Suppressor macrophage treated with lipopolysaccharide for 4 hours (primary cell): Measurements from ENCODE around the gene RAB11FIP4.

ENCODE experiments used
- DNase-seq: peaks from one replicate; pipeline ENCODE4 v3.0.0-alpha.2; 2020

Gene RAB11FIP4

DNA sequence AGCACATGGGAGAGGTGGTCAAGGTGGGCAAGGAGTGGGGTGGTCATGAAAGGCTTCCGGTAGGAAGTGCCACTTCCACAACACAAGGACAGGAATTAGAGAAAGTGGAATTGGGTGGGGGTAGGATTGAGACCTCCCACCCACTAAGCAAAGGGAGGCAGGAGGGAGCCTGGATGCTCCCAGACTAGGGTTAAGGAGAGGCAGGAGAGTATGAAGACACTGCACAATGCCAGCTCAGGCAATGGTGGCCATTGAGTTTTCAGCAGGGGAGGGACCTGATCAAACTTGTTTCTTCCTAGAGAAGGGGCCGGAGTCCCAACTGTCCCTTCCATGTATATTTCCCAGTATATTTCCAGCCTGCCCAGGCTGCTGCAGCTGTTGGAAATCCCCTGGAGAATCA lies 3.1 kb upstream of the RAB11FIP4 start:
- no peak for DNase-seq

DNA sequence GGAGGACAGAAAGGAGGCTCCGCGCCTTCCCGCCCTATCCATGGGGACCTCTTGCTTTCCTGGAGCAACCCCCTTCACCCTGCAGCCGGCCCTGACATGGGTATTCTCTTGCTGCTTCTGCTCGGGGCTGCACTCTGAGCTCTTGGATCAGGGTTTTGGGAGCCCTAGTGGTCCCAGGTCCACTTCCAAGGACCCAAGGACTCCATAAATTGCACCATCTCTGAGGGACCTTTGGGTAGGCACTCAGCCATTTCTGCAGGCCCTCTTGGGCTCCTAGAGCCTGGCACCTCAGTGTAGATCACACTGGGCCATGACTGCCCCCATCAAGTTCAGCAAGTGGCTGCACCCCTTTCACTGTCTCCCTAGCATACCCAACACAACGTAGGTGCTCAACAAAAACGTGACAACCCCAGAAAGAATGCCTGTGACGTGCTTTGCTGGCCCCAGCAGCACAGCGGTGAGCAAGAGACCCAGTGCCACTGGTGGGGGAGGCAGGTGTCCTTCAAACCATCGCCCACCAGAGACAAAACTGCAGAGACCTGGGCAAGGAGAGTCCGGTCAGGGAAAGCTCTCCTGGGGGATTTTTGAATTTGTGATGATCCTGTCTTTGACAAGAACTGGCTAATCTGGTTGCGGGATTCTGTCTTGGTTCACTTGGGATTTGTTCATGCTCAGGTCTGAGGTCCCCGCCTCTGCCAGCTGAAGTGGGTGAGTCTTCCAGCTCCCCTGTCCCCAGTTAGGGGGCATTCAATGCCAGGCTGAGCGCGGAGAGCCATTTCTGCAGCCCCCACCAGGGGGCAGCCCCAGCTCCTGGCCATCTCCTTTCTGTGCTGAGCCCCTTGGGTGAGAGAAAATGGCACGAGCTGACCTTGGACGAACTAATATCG lies 2.5 kb upstream of the RAB11FIP4 start:
- peak; percentile 37 for DNase-seq

DNA sequence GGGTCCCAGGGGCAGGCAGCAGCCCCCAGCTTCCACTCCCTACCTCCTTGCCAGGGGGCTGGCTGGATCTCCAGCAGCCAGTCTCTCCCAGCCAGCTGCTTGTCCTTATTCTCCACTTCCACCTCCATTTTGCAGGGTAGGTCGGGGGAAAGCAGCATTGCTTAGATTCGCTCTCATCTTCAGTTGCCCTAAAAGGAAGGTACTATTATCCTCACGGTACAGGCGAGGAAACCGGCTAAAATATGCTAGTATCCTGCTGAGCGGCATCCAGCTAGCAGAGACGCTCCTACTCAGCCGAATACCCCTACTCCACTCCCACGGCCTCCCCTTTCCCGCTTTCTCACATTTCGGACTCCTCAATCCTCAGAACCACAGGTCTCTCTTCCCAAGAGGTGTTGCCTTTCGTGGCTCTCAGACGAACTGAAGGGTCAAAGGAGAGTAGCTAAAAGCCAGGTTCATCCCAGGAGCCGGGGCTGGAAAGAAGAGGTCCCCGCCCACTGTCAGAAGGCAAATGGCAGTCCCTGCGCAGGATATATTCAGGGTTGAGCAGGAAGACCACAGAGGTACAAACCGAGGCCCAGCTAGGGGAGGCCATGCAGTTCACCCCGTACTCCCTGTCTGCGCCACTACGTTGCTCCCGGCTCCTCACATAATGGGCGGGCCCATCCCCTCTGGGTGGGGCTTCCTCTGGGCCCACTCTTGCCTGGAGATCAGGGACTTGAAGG lies 1.7 kb upstream of the RAB11FIP4 start:
- DNase-seq = no peak

DNA sequence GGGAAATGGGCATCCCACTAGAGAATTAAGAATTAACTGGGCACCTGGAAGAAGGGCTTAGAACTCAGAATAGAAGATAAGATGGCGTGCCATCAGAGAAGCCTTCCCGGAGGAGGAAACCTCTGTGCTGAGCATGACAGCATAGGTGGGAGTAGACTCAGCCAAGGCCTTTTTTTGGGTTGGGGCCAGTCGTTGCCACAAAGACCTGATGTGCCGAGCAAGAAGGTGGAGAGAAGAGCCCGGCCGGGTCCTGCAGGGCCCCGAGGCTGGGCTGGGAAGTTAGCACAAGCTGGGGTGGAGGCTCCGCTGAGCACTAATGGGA lies 1.1 kb upstream of the RAB11FIP4 start:
- DNase-seq = no peak

DNA sequence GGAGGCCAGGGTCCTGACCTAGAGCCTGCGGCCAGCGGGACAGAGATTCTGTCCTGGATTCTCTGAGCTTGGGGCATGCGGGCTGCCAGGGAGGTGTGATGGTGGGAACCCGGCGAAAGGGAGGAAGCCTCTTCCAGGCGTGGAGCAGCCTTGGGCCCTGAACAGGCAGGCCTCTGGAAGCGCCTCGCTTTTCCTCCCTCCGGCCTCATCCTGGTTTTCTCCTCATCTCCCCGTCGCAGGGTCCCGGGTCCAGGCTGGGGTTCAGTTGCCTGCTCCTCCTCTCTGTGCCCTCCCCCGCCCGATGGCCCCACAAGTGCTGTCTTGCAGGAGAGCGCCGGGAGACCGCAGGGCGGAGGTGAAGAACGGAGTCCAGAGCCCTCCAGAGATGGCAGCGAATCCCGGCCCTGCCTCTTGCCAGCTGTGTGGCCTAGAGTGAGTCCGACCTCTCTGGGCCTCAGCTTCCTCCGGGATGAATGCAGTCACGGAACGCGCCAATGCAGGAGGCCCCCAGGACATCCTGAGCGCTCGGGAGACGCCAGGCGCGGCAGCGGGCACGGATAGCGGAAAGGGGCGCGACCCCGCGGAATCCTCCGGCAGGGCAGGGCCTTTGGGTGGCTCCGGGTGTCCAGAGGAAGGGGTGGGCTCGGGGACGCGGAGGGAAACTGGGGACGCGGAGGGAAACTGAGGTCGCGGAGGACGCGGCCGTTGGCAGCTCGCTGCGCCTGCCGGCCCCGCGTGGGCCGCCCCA lies 553 bp upstream of the RAB11FIP4 start:
- DNase-seq = no peak

DNA sequence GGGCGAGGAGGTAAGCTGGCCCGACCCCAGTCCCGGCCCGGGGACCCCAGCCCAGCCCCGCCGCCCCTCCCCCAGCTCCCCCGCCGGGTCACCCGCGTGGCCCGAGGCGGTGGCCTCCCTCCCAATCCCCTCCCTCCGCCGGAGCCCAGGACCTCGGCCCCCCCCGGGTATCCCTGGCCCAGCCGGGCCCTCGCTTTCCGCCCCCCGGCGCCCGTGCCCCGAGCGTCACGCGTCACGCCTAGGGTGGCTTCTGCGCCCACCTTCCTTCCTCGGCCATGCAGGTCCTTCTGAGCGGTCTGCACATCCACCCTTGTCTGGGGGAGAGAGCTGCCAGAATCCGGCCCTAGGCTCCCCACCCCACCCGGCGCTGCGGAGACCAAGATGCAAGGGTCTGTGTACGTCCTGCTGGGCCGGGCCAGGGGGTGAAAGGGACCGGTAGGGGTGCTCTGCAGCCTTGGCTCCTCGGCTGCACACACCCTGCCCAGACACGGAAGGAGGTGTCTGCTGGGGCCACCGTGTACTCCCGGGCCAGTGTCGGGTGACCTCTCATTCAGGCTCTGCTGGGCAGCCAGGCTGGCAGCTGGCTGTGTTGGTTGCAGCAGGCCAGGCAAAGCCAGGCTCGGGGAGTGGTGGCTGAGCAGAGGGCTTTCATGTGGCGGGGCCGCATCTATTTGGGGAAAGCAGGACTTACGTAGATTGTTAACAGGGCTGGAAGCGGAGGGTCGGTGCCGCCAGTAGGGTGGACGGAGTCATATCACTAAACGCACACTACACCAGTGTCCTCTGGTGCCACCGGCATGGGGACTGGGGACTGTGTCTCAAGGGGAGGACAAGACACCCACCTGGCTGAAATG lies 754 bp downstream of the RAB11FIP4 start:
- DNase-seq = no peak

DNA sequence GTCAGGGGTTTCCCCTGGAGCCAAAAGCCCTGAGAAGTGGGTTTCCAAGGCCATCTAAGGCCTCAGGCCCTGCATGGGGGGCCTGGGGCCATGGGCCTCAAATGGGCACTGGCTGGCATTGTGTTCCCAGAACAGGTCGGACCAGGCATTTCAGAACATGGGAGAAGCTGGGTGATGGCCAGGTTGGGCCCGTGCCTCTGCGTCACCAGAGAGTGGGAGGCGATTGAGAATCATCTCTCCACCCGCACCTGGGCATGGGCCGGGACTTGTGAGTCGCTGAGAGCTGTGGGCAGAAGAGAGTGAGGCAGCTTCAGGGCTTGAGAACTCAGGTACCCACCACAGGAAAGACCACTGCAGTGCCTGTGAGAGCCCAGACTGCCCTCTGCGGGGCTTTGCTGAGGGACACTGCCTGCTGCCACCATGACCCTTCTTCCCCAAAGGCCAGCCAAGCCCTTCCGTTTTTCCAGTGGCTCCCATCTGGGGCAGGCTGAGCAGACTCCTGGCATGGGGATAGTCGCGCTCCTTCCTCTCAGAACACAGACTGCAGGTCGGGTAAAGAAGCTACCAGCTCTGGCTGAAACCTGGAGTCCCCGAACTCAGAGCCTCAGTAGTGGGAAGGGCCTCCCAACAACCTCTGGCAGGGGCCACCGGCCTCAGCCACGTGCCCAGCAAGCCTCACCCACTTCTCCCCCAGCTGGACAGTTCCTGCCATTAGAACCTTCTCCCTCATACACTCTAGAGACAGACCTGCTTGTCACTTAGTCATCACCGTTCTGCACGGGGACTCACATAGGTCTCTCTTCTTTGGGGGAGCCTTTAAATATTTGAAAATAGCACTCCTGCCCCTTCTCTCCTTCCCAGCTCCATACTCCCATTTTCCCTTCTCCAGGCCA lies 1.6 kb downstream of the RAB11FIP4 start:
- no peak for DNase-seq

DNA sequence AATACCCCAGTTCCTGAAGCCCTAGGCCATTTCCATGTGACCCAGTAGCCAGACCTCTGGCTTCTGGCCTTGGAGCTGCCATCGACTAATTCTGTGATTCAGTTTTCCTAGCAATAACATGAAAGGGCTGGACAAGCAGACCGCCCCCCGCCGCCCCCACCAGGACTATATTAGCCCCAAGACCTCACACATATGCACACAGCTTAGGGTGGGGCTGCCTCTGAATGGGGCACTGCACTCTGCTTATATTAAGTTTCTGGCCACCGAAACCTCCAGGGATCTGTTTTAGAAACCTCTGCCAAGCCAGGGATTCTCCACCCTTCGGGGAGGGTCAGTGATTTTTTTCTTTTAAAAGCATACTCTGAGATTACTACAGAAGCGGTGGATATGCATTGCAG lies 2.3 kb downstream of the RAB11FIP4 start:
- DNase-seq = no peak

DNA sequence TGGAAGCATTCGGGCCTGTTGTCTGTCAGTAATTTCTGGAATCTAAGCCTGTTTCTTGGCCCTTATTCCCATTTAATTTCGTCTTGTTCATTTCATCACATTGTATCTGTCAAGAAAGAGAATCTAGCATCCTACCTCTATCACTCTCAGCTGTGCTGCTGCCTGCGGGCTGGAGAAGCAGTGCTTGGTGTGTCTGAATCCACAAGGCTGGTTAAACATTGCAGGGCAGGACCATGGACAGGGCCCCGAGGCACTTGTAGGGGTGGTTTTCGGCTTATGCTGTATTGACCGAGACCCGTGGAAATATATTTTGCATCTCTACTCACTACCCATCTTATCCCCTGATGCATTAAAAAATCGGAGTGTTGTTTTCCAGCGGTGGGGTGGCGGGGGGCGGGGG lies 3.1 kb downstream of the RAB11FIP4 start:
- DNase-seq = peak; percentile 54

DNA sequence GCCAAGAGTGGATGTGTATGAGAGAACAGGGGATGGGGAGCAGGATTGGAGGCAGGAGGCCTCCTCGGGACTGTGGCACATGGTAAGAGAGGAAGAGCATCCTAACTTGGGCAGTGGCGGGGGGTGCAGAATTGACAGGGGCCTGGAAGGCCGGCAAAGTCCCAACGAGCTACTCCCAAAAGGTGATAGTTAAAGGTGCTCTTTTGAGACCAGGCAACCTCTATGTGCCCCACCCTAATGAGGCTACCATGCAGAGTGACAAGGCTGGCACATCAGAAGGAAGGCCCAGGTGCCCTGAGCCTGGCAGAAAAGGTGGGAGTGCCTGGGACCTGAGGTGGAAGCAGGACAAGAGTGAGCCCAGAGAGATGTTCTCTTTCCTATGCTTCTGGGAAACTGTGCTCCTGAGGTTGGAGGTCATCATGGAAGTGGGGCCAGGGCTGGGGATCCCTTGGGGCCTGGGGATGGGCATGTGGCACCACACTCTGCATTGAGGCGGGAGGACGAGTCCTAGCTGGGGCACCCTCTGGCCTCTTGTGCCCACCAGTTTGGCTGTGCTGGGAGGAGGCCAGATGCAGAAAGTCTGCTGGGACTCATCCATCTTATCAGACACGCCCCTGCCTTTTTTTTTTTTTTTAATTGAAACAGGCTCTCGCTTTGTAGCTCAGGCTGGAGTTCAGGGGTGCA lies 5.9 kb downstream of the RAB11FIP4 start:
- no peak for DNase-seq

DNA sequence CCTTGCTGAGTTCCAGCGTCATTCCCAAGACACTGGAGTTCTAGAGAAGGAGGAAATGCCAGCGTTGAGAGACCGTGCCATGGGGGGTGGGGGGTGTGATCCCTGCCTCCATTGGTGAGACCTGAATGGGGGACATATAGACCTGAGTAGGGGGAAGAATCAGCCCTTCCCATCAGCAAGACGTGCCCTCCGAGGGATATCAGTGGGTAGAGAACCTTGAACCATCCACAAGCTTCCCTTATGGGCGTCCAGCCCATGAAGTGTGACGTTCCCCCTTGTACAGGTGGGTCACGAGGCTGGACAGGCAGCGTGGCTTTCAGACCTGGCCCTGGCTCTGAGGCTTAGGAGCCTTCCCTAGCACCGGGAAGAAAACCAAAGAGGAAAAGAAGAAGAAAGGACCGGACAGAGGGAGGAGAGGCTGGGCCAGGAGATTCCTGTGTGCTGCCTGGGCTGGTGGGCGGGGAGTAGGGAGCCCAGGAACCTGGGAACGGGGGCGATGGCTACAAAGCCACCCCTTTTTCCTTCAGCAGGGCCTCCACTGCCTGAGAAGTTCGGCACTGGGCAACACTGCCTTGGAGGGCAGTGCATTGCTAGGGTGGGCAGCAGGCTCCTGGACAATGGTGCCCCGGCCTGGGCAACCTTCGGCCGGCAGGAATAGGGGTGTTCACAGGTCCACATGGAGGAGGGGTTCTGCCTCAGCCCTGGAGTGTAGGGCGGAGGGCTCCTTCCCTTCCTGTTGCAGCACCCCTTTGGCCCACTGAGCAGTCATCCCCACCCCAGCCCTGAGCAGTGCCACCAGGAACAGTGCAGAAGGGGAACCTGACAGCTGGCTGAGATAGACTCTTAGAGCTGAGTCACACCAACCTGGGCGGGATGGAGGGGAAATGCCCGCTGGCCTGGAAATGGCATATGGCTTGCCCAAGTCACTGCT lies 7.2 kb downstream of the RAB11FIP4 start:
- peak; percentile 12 for DNase-seq

DNA sequence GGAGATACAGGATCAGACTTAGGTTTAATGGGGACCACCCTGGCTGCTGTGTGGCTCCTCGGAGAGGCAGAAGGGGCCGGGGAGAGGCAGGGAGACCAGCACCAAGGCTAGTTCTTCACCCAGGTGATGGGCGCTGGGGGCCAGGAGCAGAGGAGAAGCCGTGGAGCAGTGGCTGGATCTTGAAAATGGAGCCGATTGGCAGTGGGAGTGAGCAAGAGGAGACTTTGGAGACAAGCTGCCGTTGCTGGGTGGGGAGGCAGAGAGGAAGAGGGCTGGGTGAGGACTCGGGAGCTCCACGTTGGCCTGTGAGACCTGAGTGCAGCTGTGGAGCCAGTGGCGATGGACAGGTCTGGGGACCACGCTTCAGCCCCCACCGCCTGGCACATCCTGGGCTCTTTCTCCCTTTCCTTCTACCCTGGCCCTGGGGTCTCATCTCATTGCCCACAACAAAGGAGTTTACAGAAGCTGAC lies 9.0 kb downstream of the RAB11FIP4 start:
- no peak for DNase-seq

DNA sequence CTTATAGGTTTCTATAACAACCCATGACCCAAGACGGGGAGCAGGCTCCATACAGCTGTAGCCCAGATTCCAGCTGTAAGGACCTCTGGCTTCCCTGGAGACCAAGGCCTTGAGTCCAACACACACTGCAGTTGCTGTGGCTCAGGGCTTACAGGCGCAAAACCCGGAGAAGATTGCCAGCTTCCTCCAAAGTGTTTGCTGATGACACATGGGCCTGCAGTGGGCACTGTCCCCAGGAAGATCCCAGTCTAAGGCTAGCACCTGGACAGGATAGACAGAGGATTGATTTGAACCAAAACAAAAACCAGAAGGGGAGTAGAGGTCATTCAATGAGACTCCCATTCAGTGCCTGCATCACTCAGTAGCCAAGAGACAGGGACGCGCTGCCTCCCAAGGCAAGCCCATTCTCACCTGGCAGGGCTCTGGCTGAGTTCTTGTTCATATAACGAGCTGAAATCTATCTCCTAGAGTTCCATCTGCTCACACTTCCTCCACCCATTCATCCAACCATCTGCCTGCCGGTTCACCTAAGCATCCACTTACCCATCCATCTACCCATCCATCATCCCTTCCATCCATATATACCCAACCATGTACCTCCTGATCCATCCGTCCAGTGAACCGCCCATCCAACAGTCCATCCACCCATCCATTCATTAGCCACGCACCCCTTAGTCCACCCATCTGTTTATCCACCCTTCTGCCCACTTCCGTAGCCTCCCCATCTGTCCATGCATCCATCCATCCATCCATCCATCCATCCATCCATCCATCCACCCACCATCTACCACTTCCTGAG lies 10.2 kb downstream of the RAB11FIP4 start:
- no peak for DNase-seq

DNA sequence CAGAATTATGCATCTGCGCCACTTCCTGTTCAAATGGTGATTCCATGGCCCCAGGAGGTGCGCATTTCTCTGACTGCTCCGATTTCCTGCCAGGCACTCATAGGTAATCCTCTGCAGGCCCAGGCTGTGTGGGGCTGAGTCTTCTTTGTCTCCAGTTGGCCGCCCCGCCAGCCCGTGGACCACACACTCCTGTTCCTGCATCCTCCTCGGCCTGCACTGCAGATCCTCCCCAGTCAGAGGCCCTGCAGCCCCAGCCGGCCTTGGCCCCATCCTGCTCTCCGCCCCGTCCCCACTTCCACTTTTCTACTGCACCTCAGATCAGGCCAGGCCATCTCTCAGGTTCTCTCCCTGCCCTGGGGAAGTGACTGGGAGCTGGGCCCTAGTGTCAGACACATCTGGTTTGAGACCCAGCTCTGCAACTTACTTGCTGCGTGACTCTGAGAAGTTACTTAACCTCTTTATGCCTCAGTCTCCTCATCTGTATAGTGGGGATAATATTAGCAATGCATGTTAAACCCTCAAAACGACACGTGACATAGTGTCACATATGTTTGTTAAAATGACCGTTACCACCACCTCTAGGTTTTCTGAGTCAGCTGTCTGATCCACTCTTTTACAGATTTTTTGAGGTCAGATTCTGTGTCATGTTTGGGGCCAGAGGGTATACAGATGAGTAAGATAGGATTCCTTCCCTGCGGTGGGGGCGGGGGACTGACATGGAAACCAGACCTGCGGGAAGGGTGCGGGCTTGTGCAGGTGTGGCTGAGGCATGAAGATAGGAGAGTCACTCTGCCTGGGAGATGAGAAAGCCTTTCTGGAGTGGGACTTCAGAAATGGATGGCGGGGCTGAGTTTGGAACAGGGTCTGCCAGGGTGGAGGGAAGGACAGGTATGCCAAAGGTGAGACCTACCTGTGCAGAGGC lies 12.8 kb downstream of the RAB11FIP4 start:
- DNase-seq = no peak

DNA sequence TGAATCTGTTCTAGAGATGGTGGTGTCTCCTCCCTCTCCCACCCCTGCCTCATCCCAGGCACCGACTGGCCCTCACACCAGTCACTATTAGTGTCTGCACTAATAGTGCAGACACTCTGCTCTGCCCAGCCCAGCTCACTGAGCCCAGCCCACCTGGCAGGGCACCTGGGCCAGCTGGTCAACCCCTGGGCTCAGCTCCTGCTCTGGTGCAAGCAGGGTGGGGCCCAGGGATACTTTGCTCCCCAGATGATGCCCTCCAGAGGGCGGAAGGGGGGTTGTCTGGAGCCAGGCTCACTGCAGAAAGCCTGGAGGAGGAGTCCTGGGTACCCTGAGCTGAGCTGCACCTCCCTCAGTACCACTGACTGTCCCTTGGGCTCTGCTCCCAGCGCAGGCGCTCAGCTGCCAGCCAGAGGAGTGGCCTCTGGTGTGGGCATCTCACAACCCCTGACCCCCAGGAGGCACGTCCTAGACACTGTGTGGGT lies 14.5 kb downstream of the RAB11FIP4 start:
- no peak for DNase-seq

DNA sequence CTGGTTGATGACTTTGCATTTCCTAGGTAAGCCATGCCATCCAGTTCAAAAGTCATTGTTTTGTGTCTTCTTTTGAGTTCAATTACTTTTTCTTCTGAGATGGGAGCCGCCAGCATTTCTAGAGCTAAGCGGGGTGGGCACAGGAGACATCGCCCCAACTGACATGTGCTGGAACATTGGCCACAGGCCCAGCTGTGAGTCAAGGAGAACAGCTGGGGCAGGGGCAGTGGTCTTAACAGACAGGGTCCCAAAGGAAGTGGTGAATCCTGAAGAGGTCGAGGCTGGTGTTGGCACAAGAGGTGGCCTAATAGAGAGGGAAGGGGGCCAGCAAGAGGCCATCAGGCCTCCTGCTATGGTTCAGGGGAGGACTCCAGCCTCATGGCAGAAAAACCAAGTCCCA lies 17.1 kb downstream of the RAB11FIP4 start:
- no peak for DNase-seq

DNA sequence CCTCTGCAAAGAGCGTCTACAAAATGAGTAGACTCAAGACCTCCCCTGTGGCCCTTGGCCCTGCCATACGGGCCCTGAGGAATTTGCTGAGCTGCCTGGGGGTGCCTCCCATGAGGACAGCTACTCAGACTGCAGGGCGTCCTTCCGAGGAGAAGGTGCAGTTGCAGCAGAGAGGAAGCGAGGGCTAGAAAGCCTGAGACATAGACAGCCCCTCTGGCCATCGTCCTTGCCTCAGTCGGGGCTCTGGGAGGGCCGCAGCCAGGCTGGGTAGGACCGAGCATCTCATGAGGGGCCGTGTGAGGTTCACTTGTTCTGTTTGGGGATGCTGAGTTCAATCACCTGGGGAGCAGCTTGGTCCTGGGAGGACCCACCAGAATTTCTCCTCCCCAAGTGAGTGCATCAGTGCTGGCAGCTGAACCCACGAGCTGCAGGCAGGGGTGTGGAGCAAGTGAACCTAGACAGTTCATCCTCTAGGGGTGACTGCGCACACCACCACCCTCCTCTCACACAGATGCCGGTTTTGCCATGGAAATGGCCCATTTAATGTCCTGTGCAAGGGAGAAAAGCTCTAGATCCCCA lies 20.3 kb downstream of the RAB11FIP4 start:
- no peak for DNase-seq
